ENCODE data around the gene PLAAT2.

Gene PLAAT2

GRCh38 chr11:63608353-63609345 is 45.5 kb upstream of the PLAAT2 start:
- peak overlapping the region; percentile 89; the same call in 1 of the 2 replicates for H3K27ac ChIP-seq
- TF ChIP-seq CTCF (conservative IDR thresholded peaks at IDR 0.05), result no peak

GRCh38 chr11:63603180-63603518 is 40.0 kb upstream of the PLAAT2 start:
- peak overlapping the region; percentile 7; the same call in 1 of the 2 replicates for H3K27ac ChIP-seq

GRCh38 chr11:63602290-63603179 is 39.4 kb upstream of the PLAAT2 start:
- H3K27ac ChIP-seq, result peak overlapping the region; percentile 7; the same call in 1 of the 2 replicates

More at GRCh38 chr11:63603180-63603518, 40.0 kb upstream of the PLAAT2 start:
- TF ChIP-seq CTCF (conservative IDR thresholded peaks at IDR 0.05), result no peak

- TF ChIP-seq CTCF (conservative IDR thresholded peaks at IDR 0.05), result no peak
- H3K27ac ChIP-seq, result no peak overlapping the region
Measured at GRCh38 chr11:63599211-63600122, 36.3 kb upstream of the PLAAT2 start.

- no peak overlapping the region for H3K27ac ChIP-seq
- no peak for TF ChIP-seq CTCF (conservative IDR thresholded peaks at IDR 0.05)
Measured at GRCh38 chr11:63598556-63598955, 35.4 kb upstream of the PLAAT2 start.

- no peak for TF ChIP-seq CTCF (conservative IDR thresholded peaks at IDR 0.05)
- no peak overlapping the region for H3K27ac ChIP-seq
Measured at GRCh38 chr11:63595296-63595695, 32.1 kb upstream of the PLAAT2 start.

GRCh38 chr11:63592975-63593395 is 29.8 kb upstream of the PLAAT2 start:
- peak overlapping the region; percentile 13; the same call in 1 of the 2 replicates for H3K27ac ChIP-seq
- TF ChIP-seq CTCF (conservative IDR thresholded peaks at IDR 0.05), result peak; percentile 100
